ENCODE measurements around the gene EPHB1.

- no peak for TF ChIP-seq CTCF (IDR thresholded peaks at IDR 0.05)
- no peak for TF ChIP-seq POLR2AphosphoS5 (IDR thresholded peaks at IDR 0.05)
Measured at GRCh38 chr3:134822090-134822489, 27.0 kb downstream of the EPHB1 start.
